SK-N-SH (cell line): Measurements from ENCODE around the gene B3GAT3.

Experiments
- CTCF ChIP-seq: fragments of 200-600 bp; sonication (generic); IDR thresholded peaks from 2 replicates; pipeline ENCODE4 v1.6.1; 2017; ENCODE audit warnings: antibody characterized with exemption, mild to moderate bottlenecking, moderate library complexity
- ELF1 ChIP-seq: IDR thresholded peaks from 2 replicates; pipeline ENCODE4 v1.4.0; 2012
- FOXM1 ChIP-seq: IDR thresholded peaks from 2 replicates; pipeline ENCODE4 v1.4.0; 2012; ENCODE audit warnings: low read depth, mild to moderate bottlenecking
- GABPA ChIP-seq: IDR thresholded peaks from 2 replicates; pipeline ENCODE4 v1.4.0; 2012; ENCODE audit warnings: low read depth, mild to moderate bottlenecking
- POLR2AphosphoS5 ChIP-seq: IDR thresholded peaks from 2 replicates; pipeline ENCODE4 v1.6.1; 2012; ENCODE audit warnings: low read depth, low read length
- TEAD4 ChIP-seq: IDR thresholded peaks from 2 replicates; pipeline ENCODE4 v1.4.0; 2012; ENCODE audit warnings: mild to moderate bottlenecking, borderline replicate concordance; ENCODE audit not compliant: insufficient read depth
- TF ChIP-seq, protein P1 (sequence below): fragments of 150-350 bp; IDR thresholded peaks from 2 replicates; pipeline ENCODE4 v1.6.1; 2017; ENCODE audit warnings: antibody characterized with exemption, low read length, low read depth, borderline replicate concordance
- TF ChIP-seq, protein P2 (sequence below): IDR thresholded peaks from 2 replicates; pipeline ENCODE4 v1.4.0; 2012; ENCODE audit warnings: low read depth

DNA sequence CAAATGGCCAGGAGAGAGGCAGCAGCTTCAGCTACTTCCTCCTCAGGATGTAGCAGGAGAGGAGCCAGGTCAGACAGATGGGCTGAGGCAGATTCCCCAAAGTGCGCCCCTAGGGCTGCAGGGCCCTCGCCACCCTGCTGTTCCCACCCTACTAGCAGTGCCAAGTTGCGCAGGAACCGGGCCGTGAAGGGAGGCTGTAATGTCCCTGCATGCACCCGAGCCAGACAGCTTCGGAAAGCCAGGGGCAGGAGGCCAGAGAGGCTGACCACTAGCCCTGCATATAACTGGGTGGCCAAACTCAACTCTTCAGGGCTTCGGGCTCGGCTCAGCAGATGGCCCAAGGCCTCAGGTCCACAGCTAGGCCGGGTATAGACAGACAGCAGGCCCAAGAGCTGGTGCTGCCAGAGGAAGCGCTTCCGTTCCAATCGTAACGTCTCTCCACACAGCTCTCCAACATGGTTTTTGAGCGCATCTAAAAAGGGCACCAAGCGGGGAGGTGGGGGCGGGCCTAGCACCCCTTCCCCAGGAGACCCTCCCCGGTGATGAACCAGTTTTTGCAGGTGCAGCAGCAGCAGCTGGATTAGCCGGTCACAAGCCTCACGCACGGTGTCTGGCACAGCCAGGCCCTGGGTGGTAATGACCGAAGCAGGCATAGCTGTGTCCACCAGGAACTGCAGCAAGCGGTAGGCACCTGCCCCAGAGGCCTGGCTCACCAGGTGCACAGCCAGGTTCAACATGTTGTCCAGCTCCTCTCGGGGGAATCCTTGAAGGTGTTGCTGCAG, 26.6 kb upstream of the B3GAT3 start:
- no peak for TF ChIP-seq CTCF
- no peak for TF ChIP-seq FOXM1
- TF ChIP-seq ELF1 = no peak
- TF ChIP-seq, protein P1, sequence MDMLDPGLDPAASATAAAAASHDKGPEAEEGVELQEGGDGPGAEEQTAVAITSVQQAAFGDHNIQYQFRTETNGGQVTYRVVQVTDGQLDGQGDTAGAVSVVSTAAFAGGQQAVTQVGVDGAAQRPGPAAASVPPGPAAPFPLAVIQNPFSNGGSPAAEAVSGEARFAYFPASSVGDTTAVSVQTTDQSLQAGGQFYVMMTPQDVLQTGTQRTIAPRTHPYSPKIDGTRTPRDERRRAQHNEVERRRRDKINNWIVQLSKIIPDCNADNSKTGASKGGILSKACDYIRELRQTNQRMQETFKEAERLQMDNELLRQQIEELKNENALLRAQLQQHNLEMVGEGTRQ = no peak
- no peak for TF ChIP-seq GABPA
- no peak for TF ChIP-seq POLR2AphosphoS5
- TF ChIP-seq TEAD4 = no peak
- TF ChIP-seq, protein P2, sequence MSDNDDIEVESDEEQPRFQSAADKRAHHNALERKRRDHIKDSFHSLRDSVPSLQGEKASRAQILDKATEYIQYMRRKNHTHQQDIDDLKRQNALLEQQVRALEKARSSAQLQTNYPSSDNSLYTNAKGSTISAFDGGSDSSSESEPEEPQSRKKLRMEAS = no peak
